GM12891 (cell line): ENCODE measurements around the gene TCP11L2.
A peak's percentile ranks its signal among the peaks of the same experiment; 100 is the strongest.

Source experiments
- DNase-seq: peaks from one replicate; pipeline ENCODE4 v3.0.0; 2011; ENCODE audit warnings: low spot score; ENCODE audit not compliant: insufficient read length
- FAIRE-seq: peaks from 2 replicates; lab custom pipeline; 2011; peaks lifted over from hg19 to GRCh38; lab: Jason Lieb, UNC
- PAX5 ChIP-seq: IDR thresholded peaks from 2 replicates; pipeline ENCODE4 v1.6.1; 2011; ENCODE audit warnings: low read length, moderate library complexity, mild to moderate bottlenecking; ENCODE audit not compliant: insufficient read depth, severe bottlenecking
- POLR2A ChIP-seq: IDR thresholded peaks from 2 replicates; pipeline ENCODE4 v1.6.1; 2011; ENCODE audit warnings: low read depth, low read length, control low read depth
- POLR2AphosphoS5 ChIP-seq: IDR thresholded peaks from 2 replicates; pipeline ENCODE4 v1.6.1; 2011; ENCODE audit warnings: low read depth, low read length, control low read depth
- POU2F2 ChIP-seq: IDR thresholded peaks from 2 replicates; pipeline ENCODE4 v1.6.1; 2011; ENCODE audit warnings: low read depth, mild to moderate bottlenecking, control low read depth, low read length, moderate library complexity
- SPI1 ChIP-seq: IDR thresholded peaks from 2 replicates; pipeline ENCODE4 v1.6.1; 2011; ENCODE audit warnings: low read depth, low read length, control low read depth
- TAF1 ChIP-seq: IDR thresholded peaks from 2 replicates; pipeline ENCODE4 v1.6.1; 2011; ENCODE audit warnings: low read depth, low read length, control low read depth

TCP11L2 gene

DNA sequence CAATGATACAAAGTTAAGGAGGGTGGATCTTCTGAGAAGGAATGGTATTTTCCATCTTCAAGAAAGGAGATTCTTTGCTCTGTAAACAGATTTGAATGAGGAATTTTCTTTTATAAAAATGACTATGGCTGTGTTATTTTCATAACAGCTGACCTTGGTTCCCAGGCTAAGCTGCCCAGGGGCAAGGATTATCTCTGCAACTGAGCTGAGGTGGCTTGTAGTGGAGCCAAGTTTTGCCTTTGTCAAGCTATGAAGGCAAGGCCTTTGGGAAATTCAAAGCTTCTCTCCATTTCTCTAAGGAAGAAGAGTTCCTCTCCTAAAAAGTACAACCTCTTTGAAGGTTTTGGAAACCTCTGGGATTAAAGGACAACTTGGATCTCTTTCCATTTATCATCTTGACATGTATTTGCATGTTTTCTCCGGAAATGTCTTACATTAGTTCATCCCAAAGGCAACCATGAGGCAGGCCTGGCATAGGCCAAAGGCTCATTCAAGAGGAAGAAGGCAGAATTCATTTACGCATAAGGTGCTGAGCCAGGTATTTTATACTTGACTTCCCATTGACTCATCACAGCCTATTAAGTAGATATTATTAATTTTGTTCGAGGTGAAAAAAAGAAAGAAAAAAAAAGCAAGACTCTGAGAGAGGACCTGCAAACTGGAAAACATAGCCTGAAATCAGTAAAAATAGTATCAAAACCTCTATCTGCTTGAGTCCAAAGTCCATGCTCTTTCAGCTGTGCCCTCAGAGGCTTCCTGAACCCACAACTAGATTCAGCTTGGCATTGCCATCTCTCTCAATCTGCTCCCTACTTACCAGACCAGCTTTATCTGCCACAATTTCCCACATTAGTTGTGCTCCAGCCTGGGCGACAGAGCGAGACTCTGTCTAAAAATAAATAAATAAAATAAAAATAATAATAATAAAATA lies 30.7 kb upstream of the TCP11L2 start:
- FAIRE-seq (no peak), DNase-seq (no peak)
- no peak for TF ChIP-seq POLR2AphosphoS5

DNA sequence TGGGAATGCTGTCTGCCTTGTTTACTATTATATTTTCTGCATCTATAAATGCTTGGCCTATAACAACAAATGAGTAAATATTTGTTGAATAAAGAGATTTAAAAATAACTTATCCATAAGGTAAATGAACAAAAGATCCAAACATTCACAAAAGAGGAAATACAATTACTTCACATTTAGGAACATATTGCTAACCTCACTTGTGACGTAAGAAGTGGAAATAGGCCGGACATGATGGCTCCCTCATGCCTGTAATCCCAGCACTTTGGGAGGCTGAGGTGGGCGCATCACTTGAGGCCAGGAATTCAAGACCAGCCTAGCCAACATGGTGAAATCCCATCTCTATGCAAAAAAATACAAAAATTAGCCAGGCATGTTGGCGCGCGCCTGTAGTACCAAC lies 29.0 kb upstream of the TCP11L2 start:
- FAIRE-seq, result no peak
- TF ChIP-seq SPI1, result no peak
- no peak for TF ChIP-seq PAX5
- no peak for TF ChIP-seq POLR2A
- no peak for TF ChIP-seq TAF1
- no peak for TF ChIP-seq POU2F2
- no peak for TF ChIP-seq POLR2AphosphoS5
- DNase-seq, result no peak

DNA sequence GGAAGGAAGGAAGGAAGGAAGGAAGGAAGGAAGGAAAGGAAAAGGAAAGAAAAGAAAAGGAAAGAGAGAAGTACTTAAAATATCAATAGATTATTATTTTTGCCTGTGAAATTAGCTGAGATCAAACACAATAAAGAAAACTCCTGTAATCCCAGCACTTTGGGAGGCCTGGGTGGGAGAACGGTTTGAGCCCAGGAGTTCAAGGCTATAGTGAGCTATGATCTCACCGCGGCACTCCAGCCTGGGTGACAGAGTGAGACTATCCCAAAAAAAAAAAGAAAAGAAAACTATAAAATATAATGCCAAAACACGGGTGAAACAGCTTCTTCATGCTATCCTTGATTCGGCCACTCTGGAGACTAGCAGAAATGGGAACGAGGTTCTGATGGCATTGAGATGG lies 28.5 kb upstream of the TCP11L2 start:
- FAIRE-seq (no peak), DNase-seq (no peak)
- no peak for TF ChIP-seq PAX5
- TF ChIP-seq POLR2A, result no peak
- no peak for TF ChIP-seq TAF1
- TF ChIP-seq POU2F2, result no peak
- TF ChIP-seq SPI1, result no peak
- TF ChIP-seq POLR2AphosphoS5, result no peak

DNA sequence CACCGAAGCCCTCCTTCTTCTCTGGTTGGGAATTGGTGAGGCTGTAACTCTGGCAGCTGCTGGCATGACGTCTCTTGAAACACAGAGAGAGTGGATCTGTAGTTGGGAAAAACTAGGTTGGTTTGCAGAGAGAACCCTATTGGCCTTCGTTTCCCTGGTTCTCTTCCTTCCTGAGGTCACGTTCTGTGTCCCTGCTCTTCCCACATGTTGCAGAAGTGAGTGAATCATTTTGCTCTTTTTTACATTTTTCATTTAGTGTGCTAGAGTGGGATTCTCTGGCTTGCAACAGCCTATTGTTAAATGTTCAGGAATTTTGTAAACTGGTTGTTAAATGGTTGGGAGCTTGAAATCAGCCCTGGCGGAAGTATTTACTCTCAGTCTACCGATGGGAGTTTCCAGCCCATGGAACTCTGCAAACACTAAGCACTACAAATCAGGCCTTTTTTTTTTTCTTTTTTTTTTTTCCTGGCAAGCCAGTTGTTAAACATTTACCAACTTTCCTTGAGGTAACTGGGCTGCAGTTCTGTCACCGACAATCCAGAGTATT lies 27.9 kb upstream of the TCP11L2 start:
- DNase-seq (no peak), FAIRE-seq (no peak)
- TF ChIP-seq SPI1, result no peak
- TF ChIP-seq PAX5, result no peak
- TF ChIP-seq TAF1, result no peak
- no peak for TF ChIP-seq POLR2AphosphoS5
- no peak for TF ChIP-seq POU2F2
- no peak for TF ChIP-seq POLR2A

DNA sequence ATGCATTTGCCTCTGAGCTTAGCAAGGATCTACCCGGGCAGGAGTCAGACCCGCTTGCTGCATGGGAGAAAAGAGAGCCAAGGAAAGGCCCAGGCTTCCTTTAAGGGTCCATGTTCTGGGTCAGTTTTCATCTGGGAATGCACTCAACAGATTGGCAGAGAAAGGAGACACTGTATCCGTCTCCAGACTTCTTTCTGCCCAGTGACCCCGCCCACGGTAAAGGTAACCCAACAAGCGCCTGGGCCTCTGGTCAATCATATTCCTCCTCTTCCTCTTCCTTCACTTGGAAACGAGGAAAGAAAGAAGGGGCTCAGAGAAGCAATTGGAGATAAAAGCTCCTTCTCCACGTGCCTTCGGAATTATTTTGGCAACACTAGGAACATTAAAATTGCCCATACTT lies 27.1 kb upstream of the TCP11L2 start:
- DNase-seq, result no peak
- 0 out of 2 replicates have a peak, but pooled peaks have one; percentile 9 for TF ChIP-seq POU2F2
- TF ChIP-seq POLR2A, result no peak
- TF ChIP-seq SPI1, result no peak
- no peak for TF ChIP-seq PAX5
- FAIRE-seq, result no peak

DNA sequence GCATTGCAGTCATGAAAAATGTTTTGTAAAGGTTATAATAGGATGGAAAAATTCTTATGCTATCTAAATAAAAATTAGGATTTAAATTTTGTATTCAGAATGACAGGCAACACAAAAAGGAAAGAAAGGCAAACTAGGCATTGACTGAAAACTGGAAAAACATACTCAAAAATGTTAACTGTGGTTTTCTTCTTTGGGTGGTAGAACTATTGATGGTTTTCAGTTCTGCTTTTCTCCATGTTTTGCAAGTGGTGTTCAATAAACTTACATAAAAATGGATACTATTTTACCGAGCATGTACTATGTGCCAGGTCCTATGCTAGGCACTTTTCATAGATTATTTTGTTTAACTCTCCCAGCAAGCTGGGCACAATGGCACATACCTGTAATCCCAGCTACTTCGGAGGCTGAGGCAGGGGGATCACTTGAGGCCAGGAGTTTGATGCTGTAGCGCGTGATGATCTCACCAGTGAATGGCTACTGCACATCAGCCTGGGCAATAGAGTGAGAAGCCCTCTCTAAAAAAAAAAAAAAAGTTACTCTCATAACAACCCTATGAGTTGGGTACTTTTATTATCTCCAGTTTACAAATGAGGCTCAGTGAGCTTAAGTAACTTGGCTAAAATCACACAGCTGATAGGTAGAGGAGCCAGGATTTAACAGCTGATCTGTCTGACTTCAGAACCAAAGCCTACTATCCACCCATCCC lies 26.3 kb upstream of the TCP11L2 start:
- no peak for TF ChIP-seq TAF1
- TF ChIP-seq POLR2AphosphoS5, result no peak
- TF ChIP-seq SPI1, result peak; percentile 98
- FAIRE-seq, result peak; percentile 51

DNA sequence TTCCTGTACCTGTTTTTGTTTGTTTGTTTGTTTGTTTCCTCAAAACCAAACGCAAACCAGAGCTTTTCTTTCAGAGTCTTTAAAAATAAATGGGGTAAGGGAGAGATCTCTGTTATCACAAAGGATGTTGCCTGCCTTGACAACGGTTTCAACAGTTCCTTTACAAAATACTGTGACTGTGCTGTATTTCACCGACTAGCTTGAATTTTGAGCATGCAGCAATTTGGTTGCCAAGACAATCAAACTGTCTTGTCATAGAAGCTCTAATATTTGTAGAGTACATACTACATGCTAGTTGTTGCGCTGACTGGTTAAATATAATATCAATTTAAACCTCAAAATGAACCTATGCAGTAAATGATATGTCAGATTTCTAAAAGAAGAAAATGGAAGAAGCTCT lies 22.4 kb upstream of the TCP11L2 start:
- FAIRE-seq (no peak), DNase-seq (no peak)
- no peak for TF ChIP-seq POLR2AphosphoS5
- no peak for TF ChIP-seq POU2F2
- TF ChIP-seq TAF1, result no peak
- TF ChIP-seq PAX5, result no peak
- TF ChIP-seq POLR2A, result no peak
- no peak for TF ChIP-seq SPI1

More for the DNA sequence above, 26.3 kb upstream of the TCP11L2 start:
- peak; percentile 15 for DNase-seq

DNA sequence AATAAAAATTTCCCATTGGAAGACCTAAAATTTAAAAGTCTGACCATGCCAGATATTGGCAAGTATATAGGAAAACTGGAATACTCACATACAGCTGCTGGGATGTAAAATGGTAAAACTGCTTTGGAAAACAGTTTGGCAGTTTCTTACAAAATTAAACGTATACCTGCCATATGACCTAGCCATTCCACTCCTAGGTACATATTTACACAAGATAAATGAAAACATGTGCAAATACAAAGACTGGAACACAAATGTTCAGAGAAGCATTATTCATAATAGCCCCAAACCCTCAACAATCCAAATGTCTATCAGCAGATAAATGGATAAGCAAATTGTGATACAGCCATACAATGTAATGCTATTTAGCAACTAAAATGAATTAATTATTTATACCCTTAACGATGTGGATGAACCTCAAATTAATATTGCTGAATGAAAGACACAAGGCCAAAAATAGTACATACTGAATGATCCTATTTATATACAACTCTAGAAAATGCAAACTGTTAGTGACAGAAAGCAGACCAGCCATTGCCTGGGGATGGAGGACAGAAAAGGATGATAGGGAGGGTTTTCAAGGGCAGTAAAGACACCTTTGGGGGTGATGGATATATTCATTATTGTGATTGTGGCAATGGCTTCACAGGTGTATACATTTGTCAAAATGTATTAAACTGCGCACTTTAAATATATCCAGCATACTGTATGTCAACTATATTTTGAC lies 21.3 kb upstream of the TCP11L2 start:
- no peak for DNase-seq
- FAIRE-seq, result no peak
- TF ChIP-seq POU2F2, result no peak
- TF ChIP-seq SPI1, result no peak
- TF ChIP-seq TAF1, result no peak
- TF ChIP-seq POLR2A, result no peak
- no peak for TF ChIP-seq POLR2AphosphoS5
- TF ChIP-seq PAX5, result no peak

DNA sequence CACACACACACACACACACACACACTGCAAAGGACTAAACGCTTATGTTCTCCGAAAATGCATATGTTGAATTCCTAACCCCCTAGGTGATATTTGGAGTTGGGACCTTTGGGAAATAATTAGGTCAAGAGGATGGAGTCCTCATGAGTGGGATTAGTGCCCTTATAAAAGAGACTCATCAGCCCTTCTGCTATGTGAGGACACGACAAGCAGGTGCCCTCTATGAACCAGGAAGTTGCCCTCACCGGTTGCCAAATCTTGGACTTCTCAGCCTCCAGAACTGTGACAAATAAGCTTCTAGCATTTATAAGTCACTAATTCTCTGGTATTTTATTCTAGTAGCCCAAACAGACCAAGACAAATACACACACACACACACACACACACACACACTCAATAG lies 20.7 kb upstream of the TCP11L2 start:
- DNase-seq (no peak), FAIRE-seq (no peak)
- no peak for TF ChIP-seq POLR2AphosphoS5
- TF ChIP-seq POLR2A, result no peak
- TF ChIP-seq PAX5, result no peak
- TF ChIP-seq SPI1, result no peak
- TF ChIP-seq TAF1, result no peak
- TF ChIP-seq POU2F2, result no peak
